ENCODE data around the gene SH3RF3. TPM values are rescaled to one million over a fixed set of nuclear protein-coding genes. Genes with fewer than 3 reads are reported as not detected.

SH3RF3 gene
- total RNA-seq, 1 donor from 2014 or later: 7.4 TPM

DNA sequence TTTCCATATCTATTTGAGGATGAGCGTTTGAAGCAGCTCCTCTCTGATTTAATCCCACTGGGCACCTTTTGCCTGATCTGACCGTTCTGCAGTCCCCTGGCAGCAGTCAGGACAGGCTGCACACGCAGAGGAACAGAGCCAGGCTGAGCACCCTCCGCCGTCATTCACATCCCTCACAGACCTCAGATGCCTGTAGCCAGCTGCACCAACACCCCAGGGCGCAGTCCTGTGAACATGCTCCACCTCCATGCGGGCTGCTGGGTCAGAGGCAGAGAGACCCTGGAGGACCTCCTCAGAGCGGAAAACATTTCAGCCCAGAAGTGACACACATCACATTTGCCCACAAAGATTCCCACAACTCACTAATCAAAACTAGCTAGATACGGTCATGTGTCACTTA lies 338.7 kb downstream of the SH3RF3 start:
- TF ChIP-seq, protein P1, sequence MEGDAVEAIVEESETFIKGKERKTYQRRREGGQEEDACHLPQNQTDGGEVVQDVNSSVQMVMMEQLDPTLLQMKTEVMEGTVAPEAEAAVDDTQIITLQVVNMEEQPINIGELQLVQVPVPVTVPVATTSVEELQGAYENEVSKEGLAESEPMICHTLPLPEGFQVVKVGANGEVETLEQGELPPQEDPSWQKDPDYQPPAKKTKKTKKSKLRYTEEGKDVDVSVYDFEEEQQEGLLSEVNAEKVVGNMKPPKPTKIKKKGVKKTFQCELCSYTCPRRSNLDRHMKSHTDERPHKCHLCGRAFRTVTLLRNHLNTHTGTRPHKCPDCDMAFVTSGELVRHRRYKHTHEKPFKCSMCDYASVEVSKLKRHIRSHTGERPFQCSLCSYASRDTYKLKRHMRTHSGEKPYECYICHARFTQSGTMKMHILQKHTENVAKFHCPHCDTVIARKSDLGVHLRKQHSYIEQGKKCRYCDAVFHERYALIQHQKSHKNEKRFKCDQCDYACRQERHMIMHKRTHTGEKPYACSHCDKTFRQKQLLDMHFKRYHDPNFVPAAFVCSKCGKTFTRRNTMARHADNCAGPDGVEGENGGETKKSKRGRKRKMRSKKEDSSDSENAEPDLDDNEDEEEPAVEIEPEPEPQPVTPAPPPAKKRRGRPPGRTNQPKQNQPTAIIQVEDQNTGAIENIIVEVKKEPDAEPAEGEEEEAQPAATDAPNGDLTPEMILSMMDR (IDR thresholded peaks at IDR 0.05): no peak
- DNase-seq (peak; percentile 42), ATAC-seq (no peak)
- H3K27me3 ChIP-seq: no peaks in the 10 kb centered on the region
- intact Hi-C loops (cut with DNase I): no loop called here
- no peaks in the 10 kb centered on the region for H3K4me1 ChIP-seq
- H3K4me3 ChIP-seq: no peak overlapping the region
- H3K36me3 ChIP-seq: no peaks in the 10 kb centered on the region
- H3K9me3 ChIP-seq: no peaks in the 10 kb centered on the region
- no peak overlapping the region for H3K27ac ChIP-seq

GRCh38 chr2:109468893-109469292 lies 339.9 kb downstream of the SH3RF3 start:
- Histone ChIP-seq H3K9me3 (no peaks in the 10 kb centered on the region), H3K4me1 (no peaks in the 10 kb centered on the region), H3K27ac (no peak overlapping the region), H3K36me3 (no peaks in the 10 kb centered on the region), H3K27me3 (no peaks in the 10 kb centered on the region), H3K4me3 (no peak overlapping the region)
- TF ChIP-seq, protein P1 (IDR thresholded peaks at IDR 0.05): no peak
- intact Hi-C loops (cut with DNase I): no loop called here
- ATAC-seq (peak; percentile 13), DNase-seq (no peak)

DNA sequence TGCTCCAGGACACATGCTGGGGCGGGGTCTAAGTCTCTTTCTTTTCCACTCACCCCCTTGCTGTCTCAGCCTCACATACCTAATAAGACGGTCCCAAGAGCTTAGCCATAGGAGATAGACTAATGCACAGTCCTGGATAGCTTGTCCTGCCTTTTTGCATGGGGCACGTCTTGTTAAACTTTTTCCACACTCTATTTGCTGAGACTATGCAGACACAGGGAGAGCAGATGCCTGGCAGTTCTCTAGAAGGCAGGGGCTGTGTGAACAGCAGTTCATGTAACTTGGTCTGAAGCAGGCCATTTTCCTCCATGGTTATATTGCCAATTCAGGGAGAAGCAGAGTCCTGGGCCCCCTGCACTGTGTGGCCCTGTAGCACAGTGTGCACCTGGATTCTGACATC lies 342.7 kb downstream of the SH3RF3 start:
- no peaks in the 10 kb centered on the region for H3K27me3 ChIP-seq
- TF ChIP-seq, protein P1 (IDR thresholded peaks at IDR 0.05): no peak
- H3K9me3 ChIP-seq: no peaks in the 10 kb centered on the region
- DNase-seq: no peak
- intact Hi-C loops (cut with DNase I): no loop called here
- no peak overlapping the region for H3K4me3 ChIP-seq
- H3K4me1 ChIP-seq: no peaks in the 10 kb centered on the region
- no peak for ATAC-seq
- H3K36me3 ChIP-seq: no peaks in the 10 kb centered on the region
- H3K27ac ChIP-seq: no peak overlapping the region

DNA sequence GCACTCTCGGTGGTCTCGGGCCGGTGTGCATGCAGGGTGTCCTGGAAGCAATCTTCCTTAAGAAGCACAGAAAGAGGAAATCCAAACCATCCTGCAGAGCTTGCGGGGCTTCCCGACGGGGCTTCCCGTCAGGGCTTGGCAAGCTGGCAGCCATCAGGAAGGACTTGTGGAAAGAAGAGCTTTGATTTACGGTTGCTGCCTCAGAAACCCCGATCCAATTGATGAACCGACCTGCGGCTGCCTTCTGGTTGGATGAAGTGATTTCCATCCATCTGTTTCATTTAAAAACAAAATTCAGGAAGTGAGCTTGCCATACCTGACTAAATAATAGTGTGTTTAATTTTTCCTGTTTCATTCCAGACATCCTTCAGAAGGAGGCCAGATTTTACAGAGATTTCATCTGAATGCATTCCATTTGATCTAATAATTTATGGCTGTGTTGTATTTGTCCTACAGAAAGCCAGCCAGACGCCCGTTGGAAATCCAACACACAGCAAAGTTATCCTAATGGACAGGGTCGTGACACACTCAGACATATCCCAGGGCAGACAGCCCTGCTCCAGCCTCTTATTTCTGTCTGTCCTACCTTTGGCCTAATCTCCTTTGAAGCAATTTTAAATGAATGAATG lies 343.4 kb downstream of the SH3RF3 start:
- no peaks in the 10 kb centered on the region for H3K9me3 ChIP-seq
- no peaks in the 10 kb centered on the region for H3K27me3 ChIP-seq
- H3K4me3 ChIP-seq: no peak overlapping the region
- DNase-seq: no peak
- ATAC-seq: no peak
- H3K36me3 ChIP-seq: no peaks in the 10 kb centered on the region
- H3K27ac ChIP-seq: no peak overlapping the region
- H3K4me1 ChIP-seq: no peaks in the 10 kb centered on the region
- intact Hi-C loops (cut with DNase I): no loop called here
- TF ChIP-seq, protein P1 (IDR thresholded peaks at IDR 0.05): no peak

GRCh38 chr2:109472974-109473373 lies 344.0 kb downstream of the SH3RF3 start:
- DNase-seq: no peak
- Histone ChIP-seq H3K4me1 (no peaks in the 10 kb centered on the region), H3K27ac (no peak overlapping the region), H3K9me3 (no peaks in the 10 kb centered on the region), H3K27me3 (no peaks in the 10 kb centered on the region), H3K4me3 (no peak overlapping the region), H3K36me3 (no peaks in the 10 kb centered on the region)
- no peak for ATAC-seq
- TF ChIP-seq, protein P1 (IDR thresholded peaks at IDR 0.05): no peak
- intact Hi-C loops (cut with DNase I): no loop called here
